Ovary (tissue), 9 donors: Measurements from ENCODE around the gene TRAF5. TPM values are rescaled to one million over a fixed set of nuclear protein-coding genes. Genes with fewer than 3 reads are reported as not detected.

Experiments
- DNase-seq, 5 donors: peaks; one replicate each; pipeline ENCODE4 v3.0.0-alpha.2; 2019 to 2020
- H3K27ac ChIP-seq, 2 donors: fragments of 200-600 bp; one replicate each; pipeline versions ENCODE4 v1.5.1 to v1.8.0; 2019 to 2022
- H3K27me3 ChIP-seq: fragments of 200-600 bp; one replicate; pipeline ENCODE4 v1.8.0; 2022
- H3K36me3 ChIP-seq: fragments of 200-600 bp; sonication (generic); one replicate; pipeline ENCODE4 v1.5.1; 2019
- H3K4me1 ChIP-seq: one replicate; pipeline ENCODE4 v1.8.1; 2013; ENCODE audit warnings: mild to moderate bottlenecking, moderate library complexity; ENCODE audit not compliant: insufficient read depth
- H3K4me3 ChIP-seq: fragments of 200-600 bp; sonication (generic); one replicate; pipeline ENCODE4 v1.5.1; 2017
- H3K9me3 ChIP-seq, 2 donors: fragments of 200-600 bp in 1 of 2; sonication (generic) in 1 of 2; one replicate each; pipeline versions ENCODE4 v1.5.1 to v1.8.1; 2013 to 2019; ENCODE audit warnings: mild to moderate bottlenecking in 1 of 2, moderate library complexity in 1 of 2
- CTCF ChIP-seq, 3 donors: fragments of 450-650 bp in 2 of 3; fragments of 200-600 bp in 1 of 3; IDR thresholded peaks; one replicate each; pipeline versions ENCODE4 v1.5.1 to v1.8.0; 2016 to 2022; ENCODE audit warnings: antibody characterized with exemption in 3 of 3, mild to moderate bottlenecking in 1 of 3
- EP300 ChIP-seq: sonication (generic); formaldehyde crosslinking; IDR thresholded peaks from one replicate; pipeline ENCODE4 v1.6.1; 2017; ENCODE audit warnings: antibody characterized with exemption
- POLR2A ChIP-seq: fragments of 450-650 bp; IDR thresholded peaks from one replicate; pipeline ENCODE4 v1.6.1; 2017; ENCODE audit warnings: antibody characterized with exemption, mild to moderate bottlenecking, moderate library complexity
- WGBS, 3 donors: extraction: QIAGEN DNeasy Blood & Tissue Kit in 1 of 3; methylation state at CpG; one replicate each; pipeline versions ENCODE4 v1.1.5 to v1.1.7; 2013 to 2017; 5-methylcytosine and 5-hydroxymethylcytosine counted together
- intact Hi-C, 4 donors: fragments of 100-400 bp; cut with DNase I; formaldehyde crosslinking; loops; one replicate each; pipeline versions ENCODE4 v1.11.0 to v1.15.1; 2022 to 2023
- polyA plus RNA-seq, 2 donors: library from polyadenylated mRNA; stranded (reverse); fragments of 200-250 nt in 1 of 2; fragments of 350-450 nt in 1 of 2; fragmentation: Illumina TruSeq in 1 of 2; extraction: RNeasy Lipid Tissue Mini Kit (QIAGEN cat#74804) in 1 of 2; gene quantifications; one replicate each; pipeline ENCODE4 v1.2.3, GENCODE V29; 2013 to 2014
- total RNA-seq, 7 donors: library from RNA; depleted of rRNA in 2 of 7; stranded (reverse); fragments of >200 nt in 2 of 7; fragmentation: NEBNext Ultra II Directional in 3 of 7; extraction: Animal tissue kit (Norgen Biotek cat#: 25700) in 3 of 7; gene quantifications; one replicate each; pipeline versions ENCODE4 v1.1.0 to v1.2.4, GENCODE V29; 2016 to 2023
- donor health status: DM: no; HTN: no; CAD: no; lungs with moderate emphysema.
- donor health status: DM: no; HTN: no; CAD: no.
- donor health status: Bipolar disorder and iron deficiency.
- donor health status: DM: yes; HTN: yes; CAD: no.
- donor health status: DM: no; HTN: no; CAD: no.
- donor health status: DM: yes; HTN: yes; CAD: no.

The TRAF5 gene
- total and polyA plus RNA-seq, 9 donors, result 6.1 to 23.2 (median 13.6) TPM

GRCh38 chr1:211381481-211382181 lies 55.0 kb downstream of the TRAF5 start:
- 57 to 60% (median 58%) methylated on average over 5 of the region's 5 CpGs for WGBS, 3 donors
- Histone ChIP-seq H3K4me1 (no peaks in the 10 kb centered on the region), H3K27ac (no peak overlapping the region), H3K9me3 (no peaks in the 10 kb centered on the region), H3K27me3 (no peaks in the 10 kb centered on the region), H3K4me3 (peak overlapping the region; percentile 56), H3K36me3 (no peaks in the 10 kb centered on the region)
- no peak for DNase-seq
- intact Hi-C loops, result no loop called here
- no peak for TF ChIP-seq CTCF (IDR thresholded peaks at IDR 0.05)
- TF ChIP-seq POLR2A, result no peak
- TF ChIP-seq EP300, result no peak

DNA sequence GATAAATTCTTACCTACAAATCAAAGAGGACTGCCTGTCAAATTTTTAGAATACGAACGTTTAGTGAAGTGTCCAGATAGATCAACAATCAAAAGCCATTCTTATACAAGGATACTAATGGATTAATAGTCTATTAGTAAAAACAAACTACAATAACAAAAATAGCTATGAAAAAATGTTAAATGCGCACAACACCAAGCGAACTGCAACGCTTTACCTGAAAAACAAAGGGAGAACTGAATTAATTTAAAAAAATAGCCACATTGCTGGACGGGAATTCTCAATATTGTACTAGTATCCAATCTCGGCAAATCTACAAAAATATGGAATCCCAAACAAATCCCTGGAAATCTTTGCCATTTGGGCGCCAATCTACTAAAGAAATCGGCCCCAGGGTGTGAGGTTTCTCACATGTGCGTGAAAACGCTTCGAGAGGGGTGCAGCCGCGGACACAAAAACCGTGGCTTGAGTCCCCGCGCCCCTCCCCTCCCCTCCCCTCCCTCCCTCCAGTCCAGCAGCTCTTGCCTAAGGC lies 55.6 kb downstream of the TRAF5 start:
- whole genome bisulfite sequencing, 3 donors, result 2 to 5% (median 3%) methylated on average over 17 of the region's 17 CpGs
- intact Hi-C loops, result no loop called here
- no peak for DNase-seq
- Histone ChIP-seq H3K9me3 (no peaks in the 10 kb centered on the region), H3K4me3 (peak overlapping the region; percentile 56), H3K4me1 (no peaks in the 10 kb centered on the region), H3K27ac (peak overlapping the region in 1 of 2 donors; percentile 92), H3K27me3 (no peaks in the 10 kb centered on the region), H3K36me3 (no peaks in the 10 kb centered on the region)
- no peak for TF ChIP-seq CTCF (IDR thresholded peaks at IDR 0.05)
- TF ChIP-seq POLR2A, result no peak
- no peak for TF ChIP-seq EP300

GRCh38 chr1:211382714-211383480 lies 56.3 kb downstream of the TRAF5 start:
- Histone ChIP-seq H3K36me3 (no peaks in the 10 kb centered on the region), H3K27me3 (no peaks in the 10 kb centered on the region), H3K4me3 (peak overlapping the region; percentile 56), H3K4me1 (no peaks in the 10 kb centered on the region), H3K27ac (peak overlapping the region; percentile 78 to 92), H3K9me3 (no peaks in the 10 kb centered on the region)
- 1 to 3% (median 2%) methylated on average over 49 of the region's 49 CpGs for WGBS, 3 donors
- intact Hi-C loops, result no loop called here
- no peak for TF ChIP-seq EP300
- TF ChIP-seq POLR2A, result peak; percentile 96
- no peak for TF ChIP-seq CTCF (IDR thresholded peaks at IDR 0.05)
- peak; percentile 92 to 95 (median 93) for DNase-seq

- no peak for TF ChIP-seq EP300
- no peak for TF ChIP-seq CTCF (IDR thresholded peaks at IDR 0.05)
- TF ChIP-seq POLR2A, result no peak
- 96% methylated on average over 3 of the region's 3 CpGs for WGBS, 3 donors
- H3K4me1 ChIP-seq, result no peaks in the 10 kb centered on the region
- no peaks in the 10 kb centered on the region for H3K36me3 ChIP-seq
- no peak overlapping the region for H3K27ac ChIP-seq
- DNase-seq, result no peak
- H3K4me3 ChIP-seq, result no peak overlapping the region
- intact Hi-C loops, result no loop called here
- no peaks in the 10 kb centered on the region for H3K27me3 ChIP-seq
- no peaks in the 10 kb centered on the region for H3K9me3 ChIP-seq
Observed at GRCh38 chr1:211384524-211384923, 57.9 kb downstream of the TRAF5 start.
